SK-N-SH treated with all-trans-retinoic acid at 6 μM for 48 hours (cell line): ENCODE measurements around the gene MAEL.
A peak's percentile ranks its signal among the peaks of the same experiment; 100 is the strongest.

Experiments
- ATAC-seq: fragments of 200-7000 bp; cut with Tn5 transposase; 3 replicates; pipeline ENCODE4 v1.9.1; 2020; ENCODE audit warnings: mild to moderate bottlenecking, moderate library complexity
- ARNTL ChIP-seq: fragments of 450-650 bp; formaldehyde crosslinking; IDR thresholded peaks from 2 replicates; pipeline ENCODE4 v1.5.0; 2020; ENCODE audit warnings: low read depth, mild to moderate bottlenecking, moderate library complexity, borderline replicate concordance
- BACH2 ChIP-seq: fragments of 250-450 bp; sonication (Bioruptor Pico); IDR thresholded peaks from 2 replicates; pipeline ENCODE4 v1.9.0; 2021; ENCODE audit warnings: mild to moderate bottlenecking, borderline replicate concordance
- CREB5 ChIP-seq: fragments of 250-450 bp; sonication (Bioruptor Pico); IDR thresholded peaks from 2 replicates; pipeline ENCODE4 v1.5.1; 2020; ENCODE audit warnings: low read depth, mild to moderate bottlenecking, moderate library complexity
- ESRRG ChIP-seq: fragments of 250-450 bp; sonication (Bioruptor Pico); IDR thresholded peaks from 2 replicates; pipeline ENCODE4 v1.6.1; 2021; ENCODE audit warnings: mild to moderate bottlenecking
- GLIS3 ChIP-seq: fragments of 250-450 bp; sonication (Bioruptor Pico); IDR thresholded peaks from 2 replicates; pipeline ENCODE4 v1.5.0; 2020; ENCODE audit warnings: mild to moderate bottlenecking, moderate library complexity
- ISL1 ChIP-seq: fragments of 250-450 bp; sonication (Bioruptor Pico); IDR thresholded peaks from 2 replicates; pipeline ENCODE4 v2.1.2; 2022; ENCODE audit warnings: mild to moderate bottlenecking, moderate library complexity
- OSR1 ChIP-seq: fragments of 250-450 bp; sonication (Bioruptor Pico); IDR thresholded peaks from 2 replicates; pipeline ENCODE4 v1.8.0; 2022; ENCODE audit warnings: moderate library complexity, mild to moderate bottlenecking, inconsistent platforms
- PATZ1 ChIP-seq: fragments of 250-450 bp; sonication (Bioruptor Pico); IDR thresholded peaks from 2 replicates; pipeline ENCODE4 v1.8.0; 2020; ENCODE audit warnings: mild to moderate bottlenecking, moderate library complexity, borderline replicate concordance
- POU6F1 ChIP-seq: fragments of 250-450 bp; sonication (Bioruptor Pico); IDR thresholded peaks from 2 replicates; pipeline ENCODE4 v1.8.0; 2021; ENCODE audit warnings: low read depth, mild to moderate bottlenecking, moderate library complexity, borderline replicate concordance
- PPARA ChIP-seq: fragments of 250-450 bp; sonication (Bioruptor Pico); IDR thresholded peaks from 2 replicates; pipeline ENCODE4 v1.5.0; 2020; ENCODE audit warnings: mild to moderate bottlenecking, borderline replicate concordance
- RARB ChIP-seq: fragments of 250-450 bp; sonication (Bioruptor Pico); IDR thresholded peaks from 2 replicates; pipeline ENCODE4 v1.8.0; 2021; ENCODE audit warnings: mild to moderate bottlenecking, moderate library complexity
- SNAI2 ChIP-seq: fragments of 250-450 bp; sonication (Bioruptor Pico); IDR thresholded peaks from 2 replicates; pipeline ENCODE4 v1.5.0; 2020; ENCODE audit warnings: mild to moderate bottlenecking, moderate library complexity
- TCF4 ChIP-seq: fragments of 250-450 bp; sonication (Bioruptor Pico); IDR thresholded peaks from 2 replicates; pipeline ENCODE4 v1.8.0; 2021; ENCODE audit warnings: mild to moderate bottlenecking, moderate library complexity, borderline replicate concordance
- TOX ChIP-seq: fragments of 250-450 bp; sonication (Bioruptor Pico); IDR thresholded peaks from 2 replicates; pipeline ENCODE4 v1.8.0; 2021; ENCODE audit warnings: mild to moderate bottlenecking, moderate library complexity, borderline replicate concordance
- ZC3H10 ChIP-seq: fragments of 250-450 bp; sonication (Bioruptor Pico); IDR thresholded peaks from 2 replicates; pipeline ENCODE4 v1.5.1; 2021; ENCODE audit warnings: mild to moderate bottlenecking, moderate library complexity
- ZFP3 ChIP-seq: fragments of 250-450 bp; sonication (Bioruptor Pico); IDR thresholded peaks from 2 replicates; pipeline ENCODE4 v1.5.0; 2020; ENCODE audit warnings: mild to moderate bottlenecking, moderate library complexity
- ZFP30 ChIP-seq: fragments of 450-650 bp; formaldehyde crosslinking; IDR thresholded peaks from 2 replicates; pipeline ENCODE4 v1.5.0; 2022; ENCODE audit warnings: mild to moderate bottlenecking, moderate library complexity
- ZNF565 ChIP-seq: fragments of 450-650 bp; formaldehyde crosslinking; conservative IDR thresholded peaks from 2 replicates; pipeline ENCODE4 v1.5.0; 2020; ENCODE audit warnings: low read depth, mild to moderate bottlenecking, moderate library complexity
- ZNF70 ChIP-seq: fragments of 450-650 bp; formaldehyde crosslinking; IDR thresholded peaks from 2 replicates; pipeline ENCODE4 v1.5.0; 2020; ENCODE audit warnings: mild to moderate bottlenecking, moderate library complexity
- TF ChIP-seq, protein P1 (sequence below): fragments of 250-450 bp; sonication (Bioruptor Pico); IDR thresholded peaks from 2 replicates; pipeline ENCODE4 v1.5.1; 2021; ENCODE audit warnings: mild to moderate bottlenecking, moderate library complexity
- TF ChIP-seq, protein P2 (sequence below): fragments of 250-450 bp; sonication (Bioruptor Pico); IDR thresholded peaks from 2 replicates; pipeline ENCODE4 v1.5.0; 2020; ENCODE audit warnings: mild to moderate bottlenecking, moderate library complexity

The MAEL gene

DNA sequence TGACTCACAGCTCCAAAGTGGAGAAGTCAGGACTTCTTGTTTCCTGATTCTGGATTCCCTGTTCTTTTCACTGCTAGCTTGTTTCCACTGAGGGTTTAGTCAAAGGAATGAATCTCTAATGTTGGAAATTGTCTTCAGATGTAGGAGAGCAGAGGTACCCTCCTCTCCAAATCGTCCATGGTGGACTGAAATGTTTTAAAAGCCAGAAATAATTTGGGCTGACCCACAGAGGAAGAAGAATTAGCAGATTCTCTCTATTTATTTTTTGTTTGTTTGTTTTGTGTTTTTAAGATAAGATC, 70.7 kb downstream of the MAEL start:
- ATAC-seq = no peak
- TF ChIP-seq, protein P1, sequence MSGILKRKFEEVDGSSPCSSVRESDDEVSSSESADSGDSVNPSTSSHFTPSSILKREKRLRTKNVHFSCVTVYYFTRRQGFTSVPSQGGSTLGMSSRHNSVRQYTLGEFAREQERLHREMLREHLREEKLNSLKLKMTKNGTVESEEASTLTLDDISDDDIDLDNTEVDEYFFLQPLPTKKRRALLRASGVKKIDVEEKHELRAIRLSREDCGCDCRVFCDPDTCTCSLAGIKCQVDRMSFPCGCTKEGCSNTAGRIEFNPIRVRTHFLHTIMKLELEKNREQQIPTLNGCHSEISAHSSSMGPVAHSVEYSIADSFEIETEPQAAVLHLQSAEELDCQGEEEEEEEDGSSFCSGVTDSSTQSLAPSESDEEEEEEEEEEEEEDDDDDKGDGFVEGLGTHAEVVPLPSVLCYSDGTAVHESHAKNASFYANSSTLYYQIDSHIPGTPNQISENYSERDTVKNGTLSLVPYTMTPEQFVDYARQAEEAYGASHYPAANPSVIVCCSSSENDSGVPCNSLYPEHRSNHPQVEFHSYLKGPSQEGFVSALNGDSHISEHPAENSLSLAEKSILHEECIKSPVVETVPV (CRISPR knock-in tag) = no peak
- no peak for TF ChIP-seq GLIS3 (CRISPR knock-in tag)
- TF ChIP-seq TCF4 (CRISPR knock-in tag) = no peak
- TF ChIP-seq BACH2 (CRISPR knock-in tag) = no peak
- TF ChIP-seq ZNF565 (CRISPR knock-in tag) = no peak
- no peak for TF ChIP-seq ESRRG
- no peak for TF ChIP-seq SNAI2 (CRISPR knock-in tag)

GRCh38 chr1:167060141-167061072, 71.3 kb downstream of the MAEL start:
- ATAC-seq = peak; percentile 52

More at GRCh38 chr1:167060141-167061072, 71.3 kb downstream of the MAEL start:
- TF ChIP-seq RARB (CRISPR knock-in tag) = no peak
- no peak for TF ChIP-seq TCF4 (CRISPR knock-in tag)
- no peak for TF ChIP-seq ZFP3 (CRISPR knock-in tag)
- TF ChIP-seq ZNF70 (CRISPR knock-in tag) = no peak
- no peak for TF ChIP-seq ZC3H10
- TF ChIP-seq ZNF565 (CRISPR knock-in tag) = no peak
- TF ChIP-seq ARNTL = no peak
- no peak for TF ChIP-seq ESRRG
- TF ChIP-seq, protein P2, sequence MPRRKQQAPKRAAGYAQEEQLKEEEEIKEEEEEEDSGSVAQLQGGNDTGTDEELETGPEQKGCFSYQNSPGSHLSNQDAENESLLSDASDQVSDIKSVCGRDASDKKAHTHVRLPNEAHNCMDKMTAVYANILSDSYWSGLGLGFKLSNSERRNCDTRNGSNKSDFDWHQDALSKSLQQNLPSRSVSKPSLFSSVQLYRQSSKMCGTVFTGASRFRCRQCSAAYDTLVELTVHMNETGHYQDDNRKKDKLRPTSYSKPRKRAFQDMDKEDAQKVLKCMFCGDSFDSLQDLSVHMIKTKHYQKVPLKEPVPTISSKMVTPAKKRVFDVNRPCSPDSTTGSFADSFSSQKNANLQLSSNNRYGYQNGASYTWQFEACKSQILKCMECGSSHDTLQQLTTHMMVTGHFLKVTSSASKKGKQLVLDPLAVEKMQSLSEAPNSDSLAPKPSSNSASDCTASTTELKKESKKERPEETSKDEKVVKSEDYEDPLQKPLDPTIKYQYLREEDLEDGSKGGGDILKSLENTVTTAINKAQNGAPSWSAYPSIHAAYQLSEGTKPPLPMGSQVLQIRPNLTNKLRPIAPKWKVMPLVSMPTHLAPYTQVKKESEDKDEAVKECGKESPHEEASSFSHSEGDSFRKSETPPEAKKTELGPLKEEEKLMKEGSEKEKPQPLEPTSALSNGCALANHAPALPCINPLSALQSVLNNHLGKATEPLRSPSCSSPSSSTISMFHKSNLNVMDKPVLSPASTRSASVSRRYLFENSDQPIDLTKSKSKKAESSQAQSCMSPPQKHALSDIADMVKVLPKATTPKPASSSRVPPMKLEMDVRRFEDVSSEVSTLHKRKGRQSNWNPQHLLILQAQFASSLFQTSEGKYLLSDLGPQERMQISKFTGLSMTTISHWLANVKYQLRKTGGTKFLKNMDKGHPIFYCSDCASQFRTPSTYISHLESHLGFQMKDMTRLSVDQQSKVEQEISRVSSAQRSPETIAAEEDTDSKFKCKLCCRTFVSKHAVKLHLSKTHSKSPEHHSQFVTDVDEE = no peak
- TF ChIP-seq CREB5 (CRISPR knock-in tag) = no peak
- TF ChIP-seq POU6F1 (CRISPR knock-in tag) = no peak
- TF ChIP-seq PATZ1 = no peak
- no peak for TF ChIP-seq OSR1
- no peak for TF ChIP-seq BACH2 (CRISPR knock-in tag)
- no peak for TF ChIP-seq GLIS3 (CRISPR knock-in tag)
- no peak for TF ChIP-seq SNAI2 (CRISPR knock-in tag)
- no peak for TF ChIP-seq TOX (CRISPR knock-in tag)
- TF ChIP-seq PPARA = no peak
- no peak for TF ChIP-seq ZFP30 (CRISPR knock-in tag)
- TF ChIP-seq ISL1 = no peak
